Subcutaneous adipose tissue (tissue), 4 donors: Measurements from ENCODE around the gene ASS1. TPM values are rescaled to one million over a fixed set of nuclear protein-coding genes. Genes with fewer than 3 reads are reported as not detected.

ENCODE experiments used
- total RNA-seq, 4 donors: library from RNA; depleted of rRNA; stranded (reverse); fragments of >200 nt; gene quantifications; one replicate each; pipeline ENCODE4 v1.1.0, GENCODE V29; 2016
- TF ChIP-seq, protein P1 (sequence below): fragments of 450-650 bp; IDR thresholded peaks from one replicate; pipeline ENCODE4 v1.5.1; 2016; ENCODE audit warnings: low read depth, mild to moderate bottlenecking, control low read depth, antibody characterized with exemption, moderate library complexity

ASS1 gene
- total RNA-seq, 4 donors from 2014 or later, result 302 to 485 (median 393) TPM

DNA sequence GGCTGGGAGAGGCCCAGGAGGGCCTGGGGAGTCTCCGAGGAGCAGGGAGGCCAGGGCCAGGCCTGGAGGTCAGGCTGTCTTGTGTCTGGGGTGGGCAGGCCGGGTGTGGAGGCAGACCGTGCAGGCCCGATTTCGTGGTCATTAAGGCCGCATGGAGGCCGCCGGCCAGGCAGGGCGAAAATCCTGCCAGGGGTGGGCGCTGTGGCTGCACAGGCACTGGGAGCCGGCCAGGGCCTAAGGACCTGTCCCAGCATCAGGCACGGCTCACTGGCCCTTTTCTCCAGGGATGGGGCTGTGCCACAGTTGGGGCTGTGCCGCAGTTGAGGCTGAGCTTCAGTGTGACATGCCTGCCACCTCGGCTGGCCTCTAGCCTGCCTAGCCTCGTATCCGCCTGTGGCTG is 35.9 kb downstream of the ASS1 start:
- TF ChIP-seq, protein P1, sequence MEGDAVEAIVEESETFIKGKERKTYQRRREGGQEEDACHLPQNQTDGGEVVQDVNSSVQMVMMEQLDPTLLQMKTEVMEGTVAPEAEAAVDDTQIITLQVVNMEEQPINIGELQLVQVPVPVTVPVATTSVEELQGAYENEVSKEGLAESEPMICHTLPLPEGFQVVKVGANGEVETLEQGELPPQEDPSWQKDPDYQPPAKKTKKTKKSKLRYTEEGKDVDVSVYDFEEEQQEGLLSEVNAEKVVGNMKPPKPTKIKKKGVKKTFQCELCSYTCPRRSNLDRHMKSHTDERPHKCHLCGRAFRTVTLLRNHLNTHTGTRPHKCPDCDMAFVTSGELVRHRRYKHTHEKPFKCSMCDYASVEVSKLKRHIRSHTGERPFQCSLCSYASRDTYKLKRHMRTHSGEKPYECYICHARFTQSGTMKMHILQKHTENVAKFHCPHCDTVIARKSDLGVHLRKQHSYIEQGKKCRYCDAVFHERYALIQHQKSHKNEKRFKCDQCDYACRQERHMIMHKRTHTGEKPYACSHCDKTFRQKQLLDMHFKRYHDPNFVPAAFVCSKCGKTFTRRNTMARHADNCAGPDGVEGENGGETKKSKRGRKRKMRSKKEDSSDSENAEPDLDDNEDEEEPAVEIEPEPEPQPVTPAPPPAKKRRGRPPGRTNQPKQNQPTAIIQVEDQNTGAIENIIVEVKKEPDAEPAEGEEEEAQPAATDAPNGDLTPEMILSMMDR, result no peak

DNA sequence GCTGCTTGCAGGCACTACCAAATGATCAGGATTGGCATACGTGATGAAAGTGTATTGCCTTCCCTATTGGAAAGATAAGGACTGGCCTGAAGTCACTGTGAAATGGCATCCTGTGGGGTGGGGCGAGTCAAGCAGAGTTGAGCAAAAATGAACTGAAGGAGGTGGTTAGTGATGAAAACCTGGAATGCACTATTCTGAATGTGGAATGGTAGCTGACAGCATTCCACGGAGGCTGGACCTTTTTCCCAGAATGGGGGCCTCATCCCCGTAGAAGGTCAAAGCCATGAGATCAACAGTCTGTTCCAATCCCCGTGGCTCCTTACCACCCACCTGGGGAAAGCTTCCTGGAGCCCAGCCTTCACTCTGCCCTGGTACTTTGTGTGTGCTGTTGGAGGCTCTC is 37.7 kb downstream of the ASS1 start:
- TF ChIP-seq, protein P1, result no peak

DNA sequence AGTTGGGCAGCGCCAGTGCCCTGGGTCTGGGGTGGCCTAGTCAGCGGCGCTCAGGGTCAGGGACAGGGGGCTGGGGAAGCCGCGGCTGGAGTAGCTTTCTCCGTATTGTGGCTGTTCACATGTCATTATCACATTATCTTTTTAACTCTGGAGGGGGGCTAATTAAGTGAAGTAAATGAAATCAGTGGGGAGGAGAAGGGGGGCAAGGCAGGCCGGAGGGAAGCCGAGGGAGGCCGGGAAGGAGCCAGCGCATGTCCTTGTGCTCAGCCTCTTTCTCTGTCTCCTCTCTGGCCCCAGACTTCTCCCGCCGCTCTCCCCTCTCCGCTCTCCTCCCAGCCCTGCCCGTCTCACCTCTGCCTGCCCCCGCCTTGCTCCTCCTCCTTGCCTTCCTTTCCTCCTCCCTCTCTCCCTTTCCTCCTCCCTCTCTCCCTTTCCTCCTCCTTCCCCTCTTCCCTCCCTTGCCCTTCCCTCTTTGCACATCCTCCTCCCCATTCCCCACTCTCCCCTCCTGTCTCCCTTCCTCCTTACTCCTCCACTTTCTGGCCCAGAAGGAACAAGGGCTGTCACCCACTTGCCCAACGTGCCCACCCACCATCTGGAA is 38.7 kb downstream of the ASS1 start:
- TF ChIP-seq, protein P1, result no peak

DNA sequence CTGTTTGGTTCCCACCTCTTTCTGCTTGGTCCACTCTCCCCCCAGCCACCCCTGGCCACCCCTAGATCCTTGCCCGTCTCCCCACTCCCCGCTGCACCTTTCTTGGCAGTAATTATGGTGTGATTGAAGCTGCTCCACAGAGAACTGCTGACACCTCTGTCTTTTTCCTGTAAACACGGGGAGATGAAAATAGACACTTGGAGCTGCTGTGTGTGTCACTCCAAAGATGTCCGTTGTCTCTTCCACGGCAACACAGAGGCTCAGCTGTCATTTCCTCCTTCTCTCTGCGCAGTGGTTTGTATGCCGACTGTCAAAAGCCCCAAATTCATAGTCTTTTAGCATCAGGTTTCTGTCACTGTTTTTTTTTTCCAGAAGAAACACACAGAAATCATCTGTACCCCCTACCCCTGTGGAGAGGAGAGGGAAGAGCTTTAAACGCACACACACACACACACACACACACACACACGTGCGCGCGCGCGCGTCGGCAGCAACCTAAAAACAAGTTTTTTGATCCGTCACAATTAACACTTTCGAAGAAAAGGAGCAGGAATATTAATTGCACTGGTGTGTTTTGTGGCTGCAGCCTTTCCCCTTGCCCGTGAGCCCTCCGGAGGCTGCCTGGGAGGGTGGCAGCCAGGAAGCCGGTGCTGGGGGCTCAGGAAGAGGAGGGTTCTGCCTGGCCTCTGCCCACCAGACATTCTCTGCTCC is 39.8 kb downstream of the ASS1 start:
- TF ChIP-seq, protein P1, result no peak

DNA sequence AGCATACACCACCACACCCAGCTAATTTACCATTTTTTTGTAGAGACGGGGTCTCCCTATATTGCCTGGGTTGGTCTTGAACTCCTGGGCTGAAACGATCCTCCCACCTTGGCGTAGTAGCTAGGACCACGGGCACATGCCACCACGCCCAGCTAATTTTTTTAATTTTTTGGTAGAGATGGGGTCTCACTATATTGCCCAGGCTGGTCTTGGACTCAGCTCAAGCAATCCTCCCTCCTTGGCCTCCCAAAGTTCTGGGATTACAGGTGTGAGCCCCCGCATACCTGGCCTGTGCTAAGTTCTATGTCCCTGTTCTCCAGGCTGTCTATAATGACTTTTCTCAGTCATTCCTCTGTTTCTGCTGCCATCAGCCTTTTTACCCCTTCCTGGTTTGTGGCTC is 41.3 kb downstream of the ASS1 start:
- TF ChIP-seq, protein P1, result no peak

DNA sequence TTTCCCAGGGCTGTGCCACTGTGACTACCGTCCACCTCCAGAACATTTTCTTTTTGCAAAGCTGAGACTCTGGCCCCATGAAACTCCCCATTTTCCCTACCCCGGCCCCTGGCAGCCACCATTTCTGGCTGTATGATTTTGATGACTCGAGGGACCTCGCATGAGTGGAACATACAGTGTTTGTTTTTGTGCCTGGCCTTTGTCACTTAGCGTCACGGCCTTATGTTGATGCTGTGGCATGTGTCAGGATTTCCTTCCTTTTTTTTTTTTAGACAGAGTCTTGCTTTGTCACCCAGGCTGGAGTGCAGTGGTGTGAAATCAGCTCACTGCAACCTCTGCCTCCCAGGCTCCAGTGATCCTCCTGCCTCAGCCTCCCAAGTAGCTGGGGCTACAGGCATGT is 42.7 kb downstream of the ASS1 start:
- TF ChIP-seq, protein P1, result no peak

DNA sequence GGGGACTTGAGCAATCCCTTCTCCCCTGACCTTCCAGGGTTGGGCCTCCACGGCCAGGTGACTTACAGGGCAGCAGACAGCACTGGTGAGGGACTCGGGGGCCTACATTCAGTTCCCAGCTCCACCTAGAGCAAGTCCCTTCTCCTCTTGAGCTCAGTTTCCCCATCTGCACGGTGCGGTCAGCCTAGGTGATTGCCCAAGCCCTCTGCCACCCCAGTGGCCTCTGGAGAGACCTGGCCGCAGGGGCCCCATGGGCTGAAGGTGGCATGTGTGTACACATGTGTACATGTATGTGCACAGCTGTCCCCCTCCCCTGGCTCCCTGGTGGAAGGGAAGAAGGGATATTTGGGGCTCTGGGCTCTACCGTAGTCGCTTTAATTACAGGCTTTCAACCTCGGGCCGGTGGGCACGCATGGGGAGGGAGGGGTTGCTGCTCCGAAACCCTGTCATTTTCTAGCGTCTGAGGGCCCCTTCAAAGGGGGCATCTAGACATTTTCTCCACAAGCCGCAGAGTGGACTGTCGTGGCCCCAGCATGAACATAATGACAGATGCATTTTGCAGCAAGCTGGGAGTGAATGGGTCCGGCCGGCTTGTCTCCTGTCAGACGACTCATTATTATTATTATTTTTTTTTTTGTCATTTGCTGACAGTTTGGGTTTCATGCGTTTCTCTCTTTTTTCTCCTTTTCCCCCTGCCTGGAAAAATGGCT is 44.0 kb downstream of the ASS1 start:
- TF ChIP-seq, protein P1, result no peak
